ENCODE results near the gene PDK2. TPM values are rescaled to one million over a fixed set of nuclear protein-coding genes. Genes with fewer than 3 reads are reported as not detected.

The PDK2 gene
- total and polyA plus RNA-seq, 2 of the 4 experiments (the other 2 are of a cell fraction) = 26.7 to 104 TPM

DNA sequence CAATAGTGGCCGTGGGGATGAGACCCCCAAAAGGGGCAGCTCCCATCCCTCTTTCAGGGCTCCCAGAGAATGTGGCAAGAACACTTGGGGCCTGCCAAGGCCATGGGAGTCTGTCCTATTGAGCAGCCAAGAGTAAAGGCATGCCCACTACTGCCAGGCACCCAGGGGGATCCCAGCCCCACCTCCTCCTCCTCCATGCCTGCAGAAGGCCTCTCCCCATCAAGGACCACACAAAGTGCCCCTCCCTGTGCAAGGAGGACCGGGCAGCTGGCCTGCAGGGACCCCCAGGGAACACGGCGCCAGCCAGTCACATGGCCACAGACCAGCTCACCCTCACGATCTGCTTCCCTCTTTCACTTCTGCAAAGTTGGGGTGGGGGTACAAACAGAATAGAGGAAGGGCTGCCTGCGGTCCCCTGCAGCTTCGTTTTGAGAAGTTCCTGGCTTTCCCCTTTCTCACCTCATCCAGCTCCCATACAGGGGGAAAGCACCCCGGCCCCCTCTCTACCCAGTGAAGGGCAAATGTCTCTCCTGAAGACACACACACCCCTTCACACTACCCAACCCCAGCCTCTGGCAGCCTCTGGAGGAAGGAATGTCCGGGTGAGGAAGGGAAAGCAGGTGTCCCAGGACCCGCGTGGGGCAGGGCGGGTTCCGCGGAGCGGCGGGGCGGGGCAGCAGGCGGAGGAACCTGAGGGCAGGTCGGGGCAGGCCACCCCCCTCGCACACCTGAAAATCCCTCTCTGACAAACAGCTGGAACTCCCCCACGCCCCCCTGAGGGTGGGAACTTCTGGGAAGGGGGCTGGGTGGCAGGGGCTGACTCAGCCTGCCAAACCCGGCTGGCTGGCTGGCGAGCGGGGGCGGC is 53.3 kb downstream of the PDK2 start (continued):
- TF ChIP-seq CEBPB (IDR thresholded peaks at IDR 0.05; ENCODE audit: low read depth, low read length) = no peak

DNA sequence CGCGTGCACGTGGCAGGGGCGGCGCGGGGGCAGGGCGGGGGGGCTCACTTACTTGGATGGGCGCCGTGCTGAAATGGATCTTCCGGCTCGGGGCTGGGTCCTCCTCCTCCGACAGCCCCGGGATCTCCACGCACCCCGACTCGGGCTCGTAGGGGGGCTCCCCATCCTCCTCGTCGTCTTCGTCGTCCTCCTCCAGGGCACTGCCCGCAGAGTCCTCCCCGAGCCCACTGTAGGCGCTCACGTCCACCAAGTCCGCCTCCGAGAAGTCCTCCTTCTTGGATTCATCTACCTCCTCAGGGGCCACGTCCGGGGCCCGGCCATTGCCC is 53.9 kb downstream of the PDK2 start:
- Histone ChIP-seq H4K91ac (ENCODE audit: insufficient read depth, low read depth, low read length) (peak overlapping the region; percentile 48), H3K14ac (replicated peaks; ENCODE audit: low read depth, low read length) (peak overlapping the region; percentile 90), H4K20me1 (ENCODE audit: insufficient read depth, low read length) (peaks cover 51% of the 10 kb centered on the region), H3K79me1 (ENCODE audit: low read depth in 1 of 2, low read length in 2 of 2) (peaks cover 9 to 64% of the 10 kb centered on the region in 2 experiments; a peak in 3 of 4 replicates), H3K4me3 (ENCODE audit: insufficient read depth, low read depth, low read length) (peak overlapping the region; percentile 86), H2BK120ac (ENCODE audit: low read depth, low read length) (0 out of 2 replicates have a peak overlapping the region, but pooled peaks have one; percentile 66), H3K27me3 (ENCODE audit: control insufficient read depth, insufficient read depth, low read length) (no peaks in the 10 kb centered on the region), H3K9ac (ENCODE audit: low read depth, low read length) (peak overlapping the region; percentile 92), H3K23ac (ENCODE audit: low read depth, low read length) (peak overlapping the region; percentile 76; the same call in 1 of the 2 replicates), H3K27ac (ENCODE audit: insufficient read depth, low read length) (peak overlapping the region; percentile 88), H3K4me2 (ENCODE audit: low read depth, low read length) (peak overlapping the region; percentile 89), H3K36me3 (ENCODE audit: control insufficient read depth, insufficient read depth, low read length) (peaks cover 13% of the 10 kb centered on the region), H3K9me3 (ENCODE audit: control insufficient read depth, insufficient read depth, low read length) (no peaks in the 10 kb centered on the region), H2BK20ac (ENCODE audit: low read depth, low read length) (no peak overlapping the region), H4K8ac (ENCODE audit: low read depth in 2 of 2, low read length in 2 of 2) (peak overlapping the region in 1 of 2 experiments; percentile 44; a peak in 1 of 4 replicates), H3K56ac (ENCODE audit: extremely low read depth, insufficient read depth, low read length) (peak overlapping the region; percentile 69; the same call in 1 of the 2 replicates), H3K9me1 (ENCODE audit: insufficient read depth, low read length) (peaks cover 7% of the 10 kb centered on the region; the same call in 1 of the 2 replicates), H3K4me1 (ENCODE audit: control insufficient read depth, insufficient read depth, low read length) (peaks cover 27% of the 10 kb centered on the region), H3K18ac (ENCODE audit: low read depth, low read length) (peak overlapping the region; percentile 55), H2AK9ac (replicated peaks; ENCODE audit: low read depth, low read length, poor library complexity) (peak overlapping the region; percentile 96), H2BK5ac (ENCODE audit: low read depth, low read length, poor library complexity, severe bottlenecking) (peak overlapping the region; percentile 81), H4K5ac (ENCODE audit: low read depth, low read length) (peak overlapping the region; percentile 45; the same call in 1 of the 2 replicates), H2BK15ac (ENCODE audit: low read depth, low read length) (no peak overlapping the region), H3K4ac (ENCODE audit: low read depth, low read length) (peak overlapping the region; percentile 92), H2AK5ac (ENCODE audit: low read depth, low read length) (peak overlapping the region; percentile 94; the same call in 1 of the 2 replicates), H2AFZ (replicated peaks; ENCODE audit: low read length, poor library complexity) (peak overlapping the region; percentile 64)
- ChIA-PET CTCF (interaction anchor here (1.6 kb wide), 1 partner anchor 10 kb away, joined by 5 read pairs; no protein-coding TSS in a partner anchor), POLR2A (ENCODE audit: unreplicated experiment) (no interaction called here)
- ATAC-seq (ENCODE audit: low read depth) (peak; percentile 2; the same call in 1 of the 2 replicates), DNase-seq (no peak)
- in situ Hi-C loops (cut with MboI; ENCODE audit: low sequenced_read_pairs) (no loop called here), intact Hi-C loops (cut with micrococcal nuclease) (loop anchor here (2.0 kb wide), 1 partner anchor 54 kb away; the partner anchor contains the start of gene PDK2), dilution Hi-C loops (cut with HindIII; ENCODE audit: low sequenced_read_pairs, unreplicated experiment) (no loop called here)
- no peak for TF ChIP-seq CHD1 (IDR thresholded peaks at IDR 0.05; ENCODE audit: low read depth, low read length)
- TF ChIP-seq, protein P1, sequence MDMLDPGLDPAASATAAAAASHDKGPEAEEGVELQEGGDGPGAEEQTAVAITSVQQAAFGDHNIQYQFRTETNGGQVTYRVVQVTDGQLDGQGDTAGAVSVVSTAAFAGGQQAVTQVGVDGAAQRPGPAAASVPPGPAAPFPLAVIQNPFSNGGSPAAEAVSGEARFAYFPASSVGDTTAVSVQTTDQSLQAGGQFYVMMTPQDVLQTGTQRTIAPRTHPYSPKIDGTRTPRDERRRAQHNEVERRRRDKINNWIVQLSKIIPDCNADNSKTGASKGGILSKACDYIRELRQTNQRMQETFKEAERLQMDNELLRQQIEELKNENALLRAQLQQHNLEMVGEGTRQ (IDR thresholded peaks at IDR 0.05; ENCODE audit: low read depth, low read length) = no peak
- TF ChIP-seq SMC3 (IDR thresholded peaks at IDR 0.05; ENCODE audit: low read depth, low read length) = no peak
- TF ChIP-seq POLR2A (IDR thresholded peaks at IDR 0.05; ENCODE audit: low read depth, low read length) = no peak
- no peak for TF ChIP-seq CEBPB (IDR thresholded peaks at IDR 0.05; ENCODE audit: low read depth, low read length)
- TF ChIP-seq FOS (IDR thresholded peaks at IDR 0.05; ENCODE audit: low read depth, low read length) = no peak
- TF ChIP-seq MAFK (IDR thresholded peaks at IDR 0.05; ENCODE audit: low read depth, low read length) = no peak
- no peak; the same call in 1 of the 2 replicates for TF ChIP-seq MXI1 (IDR thresholded peaks at IDR 0.05; ENCODE audit: borderline replicate concordance, low read depth, low read length)
- TF ChIP-seq, protein P2, sequence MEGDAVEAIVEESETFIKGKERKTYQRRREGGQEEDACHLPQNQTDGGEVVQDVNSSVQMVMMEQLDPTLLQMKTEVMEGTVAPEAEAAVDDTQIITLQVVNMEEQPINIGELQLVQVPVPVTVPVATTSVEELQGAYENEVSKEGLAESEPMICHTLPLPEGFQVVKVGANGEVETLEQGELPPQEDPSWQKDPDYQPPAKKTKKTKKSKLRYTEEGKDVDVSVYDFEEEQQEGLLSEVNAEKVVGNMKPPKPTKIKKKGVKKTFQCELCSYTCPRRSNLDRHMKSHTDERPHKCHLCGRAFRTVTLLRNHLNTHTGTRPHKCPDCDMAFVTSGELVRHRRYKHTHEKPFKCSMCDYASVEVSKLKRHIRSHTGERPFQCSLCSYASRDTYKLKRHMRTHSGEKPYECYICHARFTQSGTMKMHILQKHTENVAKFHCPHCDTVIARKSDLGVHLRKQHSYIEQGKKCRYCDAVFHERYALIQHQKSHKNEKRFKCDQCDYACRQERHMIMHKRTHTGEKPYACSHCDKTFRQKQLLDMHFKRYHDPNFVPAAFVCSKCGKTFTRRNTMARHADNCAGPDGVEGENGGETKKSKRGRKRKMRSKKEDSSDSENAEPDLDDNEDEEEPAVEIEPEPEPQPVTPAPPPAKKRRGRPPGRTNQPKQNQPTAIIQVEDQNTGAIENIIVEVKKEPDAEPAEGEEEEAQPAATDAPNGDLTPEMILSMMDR (conservative IDR thresholded peaks at IDR 0.05; ENCODE audit: low read depth, low read length) = no peak
- TF ChIP-seq RAD21 (IDR thresholded peaks at IDR 0.05; ENCODE audit: low read length) = no peak
- BruUV-seq (replicated peaks) = no TSS peak
- WGBS, 2 experiments (ENCODE audit: extremely low coverage in 2 of 2, insufficient read length in 1 of 2) = 0% methylated on average over 8 of the region's 30 CpGs; no CpG with 5 or more reads in 1 of the 2 experiments
